ENCODE measurements around the gene EML5. TPM values are rescaled to one million over a fixed set of nuclear protein-coding genes. Genes with fewer than 3 reads are reported as not detected.

The EML5 gene
- polyA plus RNA-seq, 3 donors, result not detected

GRCh38 chr14:88841741-88842140 lies 49.0 kb upstream of the EML5 start:
- no peaks in the 10 kb centered on the region for H4K20me1 ChIP-seq (ENCODE audit: insufficient read depth, low read length)
- intact Hi-C loops (cut with micrococcal nuclease), result no loop called here
- no peak overlapping the region for H3K4me2 ChIP-seq (replicated peaks; ENCODE audit: extremely low read depth, low read length, poor library complexity, severe bottlenecking)
- no peak overlapping the region for H3K4me3 Mint-ChIP-seq
- peak overlapping the region in 1 of 7 donors; percentile 20 for H3K27ac Mint-ChIP-seq
- no peaks in the 10 kb centered on the region for H3K4me1 ChIP-seq (ENCODE audit: control insufficient read depth in 1 of 2, insufficient read depth in 2 of 2, low read length in 2 of 2)
- no peaks in the 10 kb centered on the region for H3K9me3 Mint-ChIP-seq
- H3K4me3 ChIP-seq (replicated peaks in 1 of 3; ENCODE audit: low read depth in 2 of 3, low read length in 3 of 3), result no peak overlapping the region
- no peaks in the 10 kb centered on the region for H3K4me1 Mint-ChIP-seq
- H3K27me3 Mint-ChIP-seq (ENCODE audit: low read depth in 3 of 3), result peaks cover 0 to 1% (median 0%) of the 10 kb centered on the region in 3 donors
- no peak overlapping the region for H3K9ac ChIP-seq (ENCODE audit: insufficient read depth, low read length, poor library complexity, severe bottlenecking)
- no peak for TF ChIP-seq CTCF (IDR thresholded peaks at IDR 0.05)
- DNase-seq, result no peak
- H2AFZ ChIP-seq (ENCODE audit: insufficient read depth, low read depth, low read length, poor library complexity, severe bottlenecking), result no peak overlapping the region
- H3K27ac ChIP-seq (ENCODE audit: low read depth in 1 of 2, low read length in 2 of 2), result no peak overlapping the region
- H3K36me3 Mint-ChIP-seq, result peaks cover 0 to 3% of the 10 kb centered on the region in 2 donors
- no peaks in the 10 kb centered on the region for H3K79me2 ChIP-seq (ENCODE audit: insufficient read depth, low read length)
- no peaks in the 10 kb centered on the region for H3K9me3 ChIP-seq (replicated peaks in 1 of 2; ENCODE audit: control insufficient read depth in 1 of 2, insufficient read depth in 1 of 2, low read length in 2 of 2)
- no peaks in the 10 kb centered on the region for H3K36me3 ChIP-seq (replicated peaks in 1 of 2; ENCODE audit: control insufficient read depth in 1 of 2, insufficient read depth in 2 of 2, low read length in 2 of 2)
- no peaks in the 10 kb centered on the region for H3K27me3 ChIP-seq (ENCODE audit: control insufficient read depth in 2 of 2, insufficient read depth in 2 of 2, low read length in 2 of 2)
- WGBS (ENCODE audit: insufficient coverage), result no CpG with 5 or more reads among the region's 1 CpG

- intact Hi-C loops (cut with micrococcal nuclease), result no loop called here
- H3K4me1 ChIP-seq (ENCODE audit: control insufficient read depth in 1 of 2, insufficient read depth in 2 of 2, low read length in 2 of 2), result no peaks in the 10 kb centered on the region
- no peak for TF ChIP-seq CTCF (IDR thresholded peaks at IDR 0.05)
- H3K27me3 ChIP-seq (ENCODE audit: control insufficient read depth in 2 of 2, insufficient read depth in 2 of 2, low read length in 2 of 2), result no peaks in the 10 kb centered on the region
- no CpG with 5 or more reads among the region's 5 CpGs for WGBS (ENCODE audit: insufficient coverage)
- H3K27me3 Mint-ChIP-seq (ENCODE audit: low read depth in 3 of 3), result peaks cover 0 to 1% (median 0%) of the 10 kb centered on the region in 3 donors
- H3K36me3 ChIP-seq (replicated peaks in 1 of 2; ENCODE audit: control insufficient read depth in 1 of 2, insufficient read depth in 2 of 2, low read length in 2 of 2), result no peaks in the 10 kb centered on the region
- H3K4me1 Mint-ChIP-seq, result no peaks in the 10 kb centered on the region
- no peak overlapping the region for H3K9ac ChIP-seq (ENCODE audit: insufficient read depth, low read length, poor library complexity, severe bottlenecking)
- no peak overlapping the region for H3K27ac ChIP-seq (ENCODE audit: low read depth in 1 of 2, low read length in 2 of 2)
- no peak overlapping the region for H3K27ac Mint-ChIP-seq
- no peaks in the 10 kb centered on the region for H3K9me3 ChIP-seq (replicated peaks in 1 of 2; ENCODE audit: control insufficient read depth in 1 of 2, insufficient read depth in 1 of 2, low read length in 2 of 2)
- no peak overlapping the region for H3K4me3 Mint-ChIP-seq
- H2AFZ ChIP-seq (ENCODE audit: insufficient read depth, low read depth, low read length, poor library complexity, severe bottlenecking), result no peak overlapping the region
- no peaks in the 10 kb centered on the region for H3K9me3 Mint-ChIP-seq
- H4K20me1 ChIP-seq (ENCODE audit: insufficient read depth, low read length), result no peaks in the 10 kb centered on the region
- H3K4me3 ChIP-seq (replicated peaks in 1 of 3; ENCODE audit: low read depth in 2 of 3, low read length in 3 of 3), result no peak overlapping the region
- no peak overlapping the region for H3K4me2 ChIP-seq (replicated peaks; ENCODE audit: extremely low read depth, low read length, poor library complexity, severe bottlenecking)
- peaks cover 0 to 3% of the 10 kb centered on the region in 2 donors for H3K36me3 Mint-ChIP-seq
- DNase-seq, result no peak
- no peaks in the 10 kb centered on the region for H3K79me2 ChIP-seq (ENCODE audit: insufficient read depth, low read length)
Measured at GRCh38 chr14:88840926-88841325, 48.2 kb upstream of the EML5 start.
